K562 (cell line): Measurements from ENCODE around the gene USP24. TPM values are rescaled to one million over a fixed set of nuclear protein-coding genes. Genes with fewer than 3 reads are reported as not detected.

ENCODE experiments used
- ATAC-seq: fragments of 200-7000 bp; cut with Tn5 transposase; 3 replicates; pipeline ENCODE4 v1.9.1; 2020; ENCODE audit warnings: moderate library complexity
- BruUV-seq: library from RNA; stranded (reverse); fragments of 400-500 nt; replicated peaks from 2 replicates; lab custom pipeline; 2021; lab: Mats Ljungman, UMichigan
- CTCF ChIA-PET: fragments of 300-600 bp; formaldehyde crosslinking; extraction: SDS; loops from one replicate; lab custom pipeline; 2021; ENCODE audit warnings: low intra/inter-chr PET ratio; lab: Yijun Ruan, JAX
- POLR2A ChIA-PET: fragments of 300-600, 350-650 bp; sonication (Branson Sonifier 250); formaldehyde crosslinking; extraction: SDS; loops from one replicate; lab custom pipeline; 2021; ENCODE audit warnings: antibody characterized with exemption, inconsistent platforms; lab: Yijun Ruan, JAX
- DNase-seq, 4 experiments: peaks; one replicate each; pipeline versions ENCODE4 v3.0.0 to v3.0.0-alpha.2; 2011 to 2018; ENCODE audit warnings: low spot score in 3 of 4, mixed read lengths in 3 of 4; ENCODE audit errors: extremely low read depth in 1 of 4
- FAIRE-seq: peaks from 2 replicates; lab custom pipeline; 2011; peaks lifted over from hg19 to GRCh38; lab: Jason Lieb, UNC
- H2AFZ ChIP-seq: 2 replicates; pipeline ENCODE4 v1.6.0; 2011; ENCODE audit warnings: low read depth, low read length, control low read depth, inconsistent platforms
- H3K27ac ChIP-seq: fragments of 200-600 bp; 3 replicates; pipeline ENCODE4 v1.8.0; 2011; ENCODE audit warnings: low read depth, mild to moderate bottlenecking, control low read depth, inconsistent platforms, low read length, moderate library complexity, mixed read lengths; ENCODE audit errors: extremely low read depth
- H3K27me3 ChIP-seq, 2 experiments: fragments of 300-600 bp in 1 of 2; 2 replicates in 1 of 2; 3 replicates in 1 of 2; pipeline versions ENCODE4 v1.6.0 to v1.8.0; 2011; ENCODE audit warnings: inconsistent platforms in 2 of 2, low read length in 2 of 2, mild to moderate bottlenecking in 1 of 2, mixed read lengths in 1 of 2, moderate library complexity in 1 of 2; ENCODE audit not compliant: control insufficient read depth in 2 of 2, insufficient read depth in 2 of 2
- H3K36me3 ChIP-seq: fragments of 300-600 bp; 3 replicates; pipeline ENCODE4 v1.8.0; 2011; ENCODE audit warnings: mild to moderate bottlenecking, low read length, inconsistent platforms; ENCODE audit not compliant: control insufficient read depth, insufficient read depth
- H3K4me1 ChIP-seq, 2 experiments: fragments of 200-600 bp in 1 of 2; replicated peaks in 1 of 2; 2 replicates in 1 of 2; 3 replicates in 1 of 2; pipeline versions ENCODE4 v1.5.1 to v1.8.0; 2011; ENCODE audit warnings: inconsistent platforms in 2 of 2, low read length in 2 of 2, mild to moderate bottlenecking in 1 of 2, mixed read lengths in 1 of 2, moderate library complexity in 1 of 2; ENCODE audit not compliant: control insufficient read depth in 2 of 2, insufficient read depth in 2 of 2
- H3K4me2 ChIP-seq: 2 replicates; pipeline ENCODE4 v1.6.1; 2011; ENCODE audit warnings: low read length, control low read depth, inconsistent platforms, mixed read lengths; ENCODE audit not compliant: insufficient read depth
- H3K4me3 ChIP-seq: fragments of 200-600 bp; sonication (generic), shearing (Covaris generic); 2 replicates; pipeline ENCODE4 v1.5.1; 2016; ENCODE audit warnings: control low read depth, inconsistent platforms
- H3K79me2 ChIP-seq: fragments of 200-600 bp; 3 replicates; pipeline ENCODE4 v1.8.0; 2011; ENCODE audit warnings: low read length, inconsistent platforms; ENCODE audit not compliant: control insufficient read depth, insufficient read depth
- H3K9ac ChIP-seq, 2 experiments: 2 replicates each; pipeline versions ENCODE4 v1.6.0 to v1.6.1; 2011; ENCODE audit warnings: low read depth in 2 of 2, low read length in 2 of 2, control low read depth in 1 of 2, inconsistent platforms in 1 of 2, mild to moderate bottlenecking in 1 of 2, mixed read lengths in 1 of 2; ENCODE audit not compliant: insufficient read depth in 1 of 2
- H3K9me1 ChIP-seq: one replicate; pipeline ENCODE4 v1.6.0; 2011; ENCODE audit warnings: inconsistent platforms, mild to moderate bottlenecking, low read length, moderate library complexity; ENCODE audit not compliant: control insufficient read depth, insufficient read depth
- H3K9me3 ChIP-seq: replicated peaks from 2 replicates; pipeline ENCODE4 v1.5.1; 2011; ENCODE audit warnings: low read depth, low read length, inconsistent platforms; ENCODE audit not compliant: control insufficient read depth, insufficient read depth
- H4K20me1 ChIP-seq: replicated peaks from 2 replicates; pipeline ENCODE4 v1.6.1; 2011; ENCODE audit warnings: low read length, inconsistent platforms, mixed read lengths; ENCODE audit not compliant: control insufficient read depth, insufficient read depth
- DDX20 ChIP-seq: fragments of 450-650 bp; IDR thresholded peaks from 2 replicates; pipeline ENCODE4 v1.6.1; 2016; ENCODE audit warnings: missing genetic modification characterization, low read depth, mild to moderate bottlenecking, missing compliant biosample characterization, moderate library complexity
- FOXP4 ChIP-seq: sonication (generic); formaldehyde crosslinking; IDR thresholded peaks from 2 replicates; pipeline ENCODE4 v1.8.0; 2022; ENCODE audit warnings: mild to moderate bottlenecking, missing genetic modification reagents, borderline replicate concordance
- IRF9 ChIP-seq: fragments of 450-650 bp; IDR thresholded peaks from 2 replicates; pipeline ENCODE4 v1.6.1; 2016; ENCODE audit warnings: missing biosample characterization, missing genetic modification characterization
- PREB ChIP-seq: sonication (generic); formaldehyde crosslinking; IDR thresholded peaks from 2 replicates; pipeline ENCODE4 v1.8.1; 2023; ENCODE audit warnings: mild to moderate bottlenecking, missing genetic modification reagents
- SREBF1 ChIP-seq: fragments of 150-350 bp; IDR thresholded peaks from 2 replicates; pipeline ENCODE4 v1.6.1; 2014; ENCODE audit warnings: antibody characterized with exemption, low read depth, low read length, borderline replicate concordance
- WGBS: fragments of 100-300 bp; shearing (Covaris generic); methylation state at CpG from one replicate; pipeline ENCODE4 v1.1.6; 2016; ENCODE audit warnings: low coverage, mixed read lengths; ENCODE audit not compliant: insufficient coverage; ENCODE audit errors: missing lambda C conversion rate; 5-methylcytosine and 5-hydroxymethylcytosine counted together
- in situ Hi-C: fragments of 300-500 bp; cut with MboI; formaldehyde crosslinking; loops from 4 replicates; pipeline ENCODE4 v1.15.0; 2018; ENCODE audit warnings: inconsistent platforms, mixed read lengths
- intact Hi-C: fragments of 100-400 bp; cut with micrococcal nuclease; formaldehyde crosslinking; loops from 2 replicates; pipeline ENCODE4 v1.14.2; 2022
- polyA plus RNA-seq, 8 experiments: library from polyadenylated mRNA; depleted of rRNA in 4 of 8; stranded (reverse) in 5 of 8; unstranded in 3 of 8; fragments of >200 nt; fragmentation: Nextera tagmentation in 2 of 8; fragmentation: Illumina TruSeq in 1 of 8; extraction: Ambion mirVana in 2 of 8; extraction: Trizol in 1 of 8; gene quantifications; 2 replicates each; pipeline versions ENCODE4 v1.2.1 to v1.2.3, GENCODE V29; 2011 to 2014; ENCODE audit warnings: inconsistent platforms in 1 of 8, missing spikeins in 1 of 8
- total RNA-seq, 7 experiments: library from RNA; depleted of rRNA in 6 of 7; stranded (reverse); fragments of >200 nt in 6 of 7; fragmentation: Illumina TruSeq in 2 of 7; extraction: Trizol in 2 of 7; gene quantifications; 2 replicates each; pipeline versions ENCODE4 v1.2.1 to v1.2.3, GENCODE V29; 2011 to 2021; ENCODE audit warnings: low replicate concordance in 1 of 7

USP24 gene
- total and polyA plus RNA-seq, 9 of the 15 experiments (the other 6 are each of a cell fraction or from before 2014, with no cell fraction given), result 7.7 to 62.6 (median 36.8) TPM

GRCh38 chr1:55252942-55253589 is 37.9 kb upstream of the USP24 start (continued):
- TF ChIP-seq FOXP4, result no peak
- TF ChIP-seq, all 486 proteins: peak for 0

GRCh38 chr1:55250399-55251075 is 35.4 kb upstream of the USP24 start:
- Histone ChIP-seq H3K27ac (no peak overlapping the region), H3K79me2 (no peaks in the 10 kb centered on the region), H3K27me3 (no peaks in the 10 kb centered on the region), H3K36me3 (no peaks in the 10 kb centered on the region), H3K9me1 (no peaks in the 10 kb centered on the region), H3K4me1 (no peaks in the 10 kb centered on the region; a peak in 2 of 5 replicates), H4K20me1 (no peaks in the 10 kb centered on the region), H2AFZ (no peak overlapping the region), H3K9ac (no peak overlapping the region)
- 21% methylated on average over 4 of the region's 4 CpGs for WGBS
- FAIRE-seq, result no peak
- DNase-seq, result no peak
- no peak for ATAC-seq
- intact Hi-C loops (no loop called here), in situ Hi-C loops (no loop called here)
- BruUV-seq, result no TSS peak
- TF ChIP-seq SREBF1, result no peak
- no peak for TF ChIP-seq PREB (CRISPR knock-in tag)
- no peak for TF ChIP-seq DDX20 (tag)
- no peak for TF ChIP-seq IRF9 (tag)
- TF ChIP-seq, all 486 proteins: peak for 0
- H3K9me3 ChIP-seq, result no peaks in the 10 kb centered on the region
- no peak overlapping the region for H3K4me2 ChIP-seq
- CTCF ChIA-PET, result no interaction called here
- POLR2A ChIA-PET, result interaction anchor here (1.1 kb wide), 1 partner anchor 14 kb away, joined by 3 read pairs; no protein-coding TSS in a partner anchor
- no peak overlapping the region for H3K4me3 ChIP-seq
